NCI-H524 (cell line): ENCODE data around the gene STAG2.
A peak's percentile ranks its signal among the peaks of the same experiment; 100 is the strongest.

Experiments
- DNase-seq, 2 experiments: peaks; one replicate each; lab custom pipeline; 2025; lab: John Stamatoyannopoulos, UW

STAG2 gene

DNA sequence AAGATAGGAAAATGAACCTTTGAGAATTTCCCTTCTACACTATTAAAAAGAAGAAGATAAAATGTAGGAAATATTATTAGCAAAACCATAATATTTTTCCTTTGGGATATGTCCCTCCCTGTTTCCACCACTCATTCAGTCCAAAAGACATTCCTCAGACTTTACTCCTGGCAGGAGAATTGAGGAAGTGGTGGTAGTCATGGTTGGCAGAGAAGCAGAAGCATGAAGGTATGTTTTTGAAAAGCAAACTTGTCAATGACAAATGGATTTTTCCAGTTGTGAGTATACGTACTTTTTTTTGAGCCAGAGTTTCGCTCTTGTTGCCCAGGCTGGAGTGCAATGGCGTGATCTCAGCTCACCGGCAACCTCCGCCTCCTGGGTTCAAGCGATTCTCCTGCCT lies 13.7 kb downstream of the STAG2 start:
- no peak for DNase-seq

DNA sequence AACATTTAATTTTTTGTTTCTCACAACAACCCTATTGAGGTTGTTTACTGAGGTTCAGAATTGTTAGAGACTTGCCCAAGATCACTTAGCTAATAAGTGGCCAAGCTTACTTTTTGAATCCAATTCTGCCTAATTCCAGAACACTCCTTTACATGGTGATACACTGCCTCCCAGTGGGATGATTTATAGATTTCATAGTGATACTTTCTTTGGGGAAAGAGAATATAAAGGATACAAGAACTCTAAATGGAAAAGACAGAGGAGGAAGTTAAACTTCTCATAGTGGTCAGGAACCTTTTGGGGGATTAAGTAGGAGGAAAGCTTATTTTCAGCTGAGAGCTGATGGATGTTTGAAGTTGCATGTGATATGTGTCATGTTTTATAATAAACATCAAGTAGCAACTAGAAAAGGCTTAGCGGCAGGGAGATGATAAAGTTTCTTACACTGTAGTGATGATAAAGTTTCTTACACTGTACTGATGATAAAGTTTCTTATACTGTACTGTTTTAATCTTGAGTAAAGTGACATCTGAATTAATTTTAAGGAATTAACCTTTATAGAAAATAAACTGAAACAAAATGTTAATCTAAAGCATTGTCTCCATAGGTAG lies 15.3 kb downstream of the STAG2 start:
- DNase-seq: peak in 1 of 2 experiments; percentile 38

DNA sequence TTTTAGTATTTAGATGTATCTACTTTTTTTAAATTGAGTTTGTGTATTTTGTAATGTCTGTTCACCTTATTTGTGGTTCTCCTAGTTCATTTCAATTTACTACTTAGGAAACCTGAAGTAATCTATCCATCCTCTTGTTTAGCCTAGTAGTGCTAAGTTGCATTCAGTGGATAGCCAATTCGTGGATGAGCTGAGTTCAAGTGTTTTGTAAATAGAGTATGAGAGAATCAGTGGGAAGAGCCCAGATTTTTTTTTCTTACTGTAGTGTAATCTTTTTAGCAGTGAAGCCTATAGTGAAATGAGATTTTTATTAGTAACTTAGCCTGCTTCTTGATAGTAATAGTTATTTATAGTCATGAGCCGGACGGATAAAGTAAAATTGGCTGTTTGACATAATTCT lies 21.7 kb downstream of the STAG2 start:
- DNase-seq: no peak

DNA sequence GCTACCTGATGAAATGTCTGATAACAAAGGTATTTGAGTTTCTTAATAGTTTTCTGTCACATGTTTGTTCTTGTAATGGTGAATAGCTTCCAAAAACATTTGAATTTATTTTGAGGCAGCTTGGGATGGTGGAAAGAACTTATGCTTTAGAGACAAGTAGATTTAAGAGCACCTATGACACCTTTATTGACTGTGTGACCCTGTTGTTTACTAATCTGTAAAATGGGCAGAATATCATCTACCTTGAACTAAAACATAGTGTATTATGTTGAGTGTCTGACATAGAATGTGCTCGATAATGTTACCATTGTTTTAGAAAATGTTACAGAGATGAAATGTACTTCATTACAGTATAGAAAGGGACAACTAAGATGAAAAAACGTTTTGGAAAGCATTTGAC lies 24.9 kb downstream of the STAG2 start:
- no peak for DNase-seq

DNA sequence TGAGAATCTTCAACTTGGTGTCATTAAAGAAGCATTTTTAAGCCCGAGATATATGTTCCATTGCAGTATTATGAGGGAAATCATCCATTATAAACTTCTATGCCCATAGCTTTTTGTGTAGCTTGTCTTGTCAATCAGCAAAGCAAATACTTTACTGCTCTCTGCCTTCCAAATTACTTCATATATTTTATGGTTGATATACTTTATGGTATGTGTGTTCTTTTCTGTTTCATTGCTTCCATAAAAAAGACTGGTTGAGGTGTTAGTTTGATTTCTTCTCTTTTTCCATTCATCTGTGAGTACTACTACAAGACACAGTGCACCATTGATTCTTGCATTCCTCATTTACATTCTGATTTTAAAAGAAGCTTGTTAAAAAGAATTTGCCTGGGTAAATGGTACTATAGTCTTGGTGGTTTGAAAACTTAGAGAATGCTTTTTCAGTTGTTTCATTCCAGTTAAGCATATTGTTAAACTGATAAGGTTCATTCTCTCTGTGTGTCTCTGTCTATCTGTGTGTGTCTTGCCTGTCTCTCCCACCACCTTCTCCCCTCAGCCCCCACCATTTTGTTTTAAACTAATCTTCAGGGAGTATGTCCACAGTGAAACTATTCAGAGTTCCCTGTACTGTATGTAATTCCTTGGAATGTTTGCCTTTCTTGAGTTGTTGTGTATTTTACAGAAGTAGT lies 27.1 kb downstream of the STAG2 start:
- no peak for DNase-seq

DNA sequence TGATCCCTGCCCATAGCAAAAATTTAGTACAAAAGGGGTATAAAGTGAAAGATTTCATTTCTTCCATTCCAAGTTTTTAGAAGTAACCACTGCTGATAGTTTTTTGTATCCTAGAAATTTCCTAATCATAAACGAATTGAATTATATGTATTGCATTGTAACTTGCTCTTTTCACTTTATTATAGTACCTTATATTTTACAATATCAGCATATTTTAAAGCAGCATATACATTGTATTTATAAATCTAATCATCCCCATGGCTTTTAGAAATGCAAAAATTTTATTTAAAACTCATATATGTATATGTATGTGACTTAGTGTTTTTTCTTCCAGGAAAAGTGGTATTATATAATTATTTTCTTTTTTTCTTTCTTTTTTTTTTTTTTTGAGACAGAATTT lies 27.7 kb downstream of the STAG2 start:
- DNase-seq: no peak

DNA sequence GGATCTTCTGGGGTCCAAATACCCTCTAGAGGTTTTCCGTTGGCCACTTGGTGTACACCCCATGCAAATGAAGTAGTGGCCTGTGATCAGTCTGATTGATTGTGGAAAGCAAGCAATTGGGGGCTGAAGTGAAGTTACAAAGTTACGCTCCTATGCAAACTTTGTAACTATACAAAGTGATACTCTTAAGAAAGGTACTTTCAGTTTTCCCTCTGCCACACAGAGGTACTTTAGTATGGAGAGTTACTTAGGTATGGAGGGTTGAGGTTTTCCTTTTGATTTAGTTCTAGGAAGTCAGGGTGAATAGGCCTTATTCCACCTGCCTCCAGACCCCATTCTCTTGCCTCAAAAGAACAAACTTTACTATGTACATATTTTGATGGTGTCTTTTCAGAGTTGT lies 28.7 kb downstream of the STAG2 start:
- no peak for DNase-seq

DNA sequence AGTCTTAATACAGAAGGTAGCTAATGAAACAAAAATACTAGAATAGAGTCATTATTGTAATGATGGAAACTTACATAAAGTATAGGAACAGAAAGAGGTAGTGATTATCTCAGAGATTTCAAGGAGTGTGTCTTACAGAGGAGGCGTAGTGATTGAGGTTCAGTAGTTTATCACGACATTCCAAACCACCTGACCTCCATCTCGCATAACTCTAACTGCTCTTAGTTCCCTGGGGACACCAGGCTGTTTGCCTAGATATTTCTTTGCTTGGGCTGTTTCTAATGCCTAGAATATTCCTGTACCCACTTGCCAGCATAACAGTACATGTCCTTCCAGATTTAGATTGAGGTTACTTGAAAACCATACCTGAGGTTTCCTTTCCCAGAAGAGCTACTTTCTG lies 29.1 kb downstream of the STAG2 start:
- no peak for DNase-seq

DNA sequence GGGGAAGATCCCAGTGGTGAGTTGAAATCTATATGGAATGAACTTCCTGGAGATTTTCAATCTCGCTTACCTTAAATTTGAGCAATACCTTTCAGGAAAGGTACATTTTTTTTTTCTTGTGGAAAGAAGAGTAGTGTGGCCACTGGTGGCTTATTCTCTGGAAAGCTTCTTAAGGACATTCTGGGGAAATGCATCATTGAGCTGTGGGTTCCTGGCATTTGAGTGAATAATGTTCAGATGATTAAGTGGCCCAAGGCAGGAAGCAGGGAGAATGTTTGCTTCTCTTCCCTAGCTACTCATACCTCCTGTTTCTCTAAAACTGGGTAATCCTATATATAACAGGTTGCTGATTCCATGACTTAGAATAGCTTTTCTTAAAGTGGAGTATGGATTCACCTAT lies 31.8 kb downstream of the STAG2 start:
- DNase-seq: no peak

DNA sequence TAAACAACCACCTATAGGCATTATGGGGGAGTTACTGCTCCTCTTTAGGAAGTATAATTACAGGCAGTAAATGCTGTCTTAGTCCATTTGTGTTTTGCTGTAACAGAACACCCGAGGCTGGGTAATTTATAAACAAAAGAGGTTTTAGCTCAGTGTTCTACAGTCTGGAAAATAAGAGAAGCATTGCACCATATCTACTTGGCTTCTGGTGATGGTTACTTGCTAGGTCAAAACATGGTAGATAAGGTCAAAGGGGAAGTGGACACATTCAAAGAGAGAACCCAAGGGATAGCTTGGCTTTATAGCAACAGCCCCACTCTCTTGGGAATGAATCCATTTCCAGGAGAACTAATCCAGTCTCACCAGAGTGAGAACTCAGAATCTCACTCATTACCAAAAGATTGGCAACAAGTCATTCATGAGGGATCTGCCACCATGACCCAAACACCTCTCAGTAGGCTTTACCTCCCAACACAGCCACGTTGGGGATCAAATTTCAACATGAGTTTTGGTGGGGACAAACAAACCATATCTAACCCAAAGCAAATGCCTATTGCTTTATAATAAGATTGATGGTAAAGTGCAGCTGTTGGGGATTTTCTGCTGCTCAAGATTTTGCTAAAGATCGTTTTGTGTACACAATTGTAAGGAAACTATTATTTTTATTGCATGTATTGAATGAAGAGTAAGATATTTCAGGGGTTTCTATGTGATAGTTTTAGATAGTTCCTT lies 32.6 kb downstream of the STAG2 start:
- DNase-seq: peak in 1 of 2 experiments; percentile 16

DNA sequence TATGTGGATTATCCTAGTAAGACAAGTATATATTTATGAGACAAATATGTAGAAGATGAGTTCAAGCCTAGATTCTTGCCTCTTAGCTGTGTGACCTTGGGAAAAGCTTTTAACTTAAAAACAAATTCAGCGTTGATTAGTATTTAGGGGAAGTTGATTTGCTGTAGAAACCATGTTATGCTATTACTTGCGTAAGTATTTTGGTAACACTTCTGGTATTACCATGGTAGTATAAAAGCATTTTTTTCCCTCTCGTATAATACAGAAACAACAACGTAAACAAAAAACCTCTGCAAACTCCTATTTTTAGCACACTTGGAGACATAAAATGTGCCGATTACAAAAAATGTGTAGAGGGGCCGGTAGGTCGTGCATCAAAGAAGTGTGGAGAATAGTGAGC lies 33.2 kb downstream of the STAG2 start:
- DNase-seq: no peak

DNA sequence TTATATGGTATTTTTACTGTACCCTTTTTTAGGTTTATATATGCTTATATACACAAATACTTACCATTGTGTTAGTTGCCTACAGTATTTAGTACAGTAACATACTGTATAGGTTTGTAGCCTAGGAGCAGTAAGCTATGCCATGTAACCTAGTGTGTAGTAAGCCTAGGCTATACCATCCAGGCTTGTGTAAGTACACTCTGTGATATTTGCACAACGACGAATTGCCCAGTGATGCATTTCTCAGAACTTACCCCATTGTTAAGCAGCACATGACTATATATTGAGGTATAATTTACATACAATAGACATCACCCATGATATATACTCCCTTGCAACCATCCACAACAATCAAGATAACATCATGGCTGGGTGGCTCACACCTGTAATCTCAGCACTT lies 40.1 kb downstream of the STAG2 start:
- DNase-seq: no peak

DNA sequence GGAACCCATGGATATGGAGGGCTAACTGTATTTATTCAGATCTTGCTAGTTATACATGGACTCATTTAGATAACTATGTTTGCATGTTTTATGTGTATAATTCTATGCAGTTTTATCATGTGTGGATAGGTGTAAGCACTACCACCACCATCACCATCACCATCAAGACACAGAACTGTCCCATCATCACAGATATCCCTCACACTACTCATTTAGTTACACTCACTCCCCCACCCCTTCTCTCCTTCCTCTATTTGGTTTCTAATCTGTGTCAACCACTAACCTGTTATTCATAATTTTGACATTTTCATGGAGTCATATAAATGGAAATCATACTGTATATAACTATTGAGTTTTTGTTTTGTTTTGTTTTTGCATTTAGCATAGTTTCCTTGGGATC lies 43.7 kb downstream of the STAG2 start:
- DNase-seq: no peak

DNA sequence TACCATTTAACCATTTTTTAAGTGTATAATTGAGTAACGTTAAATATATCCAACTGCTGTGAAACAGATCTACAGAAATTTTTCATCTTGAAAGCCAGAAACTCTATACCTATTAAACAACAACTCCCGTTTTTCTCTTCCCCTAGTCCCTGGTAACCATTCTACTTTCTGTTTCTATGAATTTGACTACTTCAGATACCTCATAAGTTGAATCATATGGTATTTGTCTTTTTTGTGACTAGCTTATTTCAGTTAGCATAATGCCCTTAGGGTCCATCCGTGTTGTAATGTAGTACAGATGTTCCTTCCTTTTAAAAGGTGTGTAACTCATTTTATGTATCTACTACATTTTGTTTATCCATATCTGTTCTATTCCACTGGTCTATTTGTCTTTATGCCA lies 48.7 kb downstream of the STAG2 start:
- DNase-seq: no peak

DNA sequence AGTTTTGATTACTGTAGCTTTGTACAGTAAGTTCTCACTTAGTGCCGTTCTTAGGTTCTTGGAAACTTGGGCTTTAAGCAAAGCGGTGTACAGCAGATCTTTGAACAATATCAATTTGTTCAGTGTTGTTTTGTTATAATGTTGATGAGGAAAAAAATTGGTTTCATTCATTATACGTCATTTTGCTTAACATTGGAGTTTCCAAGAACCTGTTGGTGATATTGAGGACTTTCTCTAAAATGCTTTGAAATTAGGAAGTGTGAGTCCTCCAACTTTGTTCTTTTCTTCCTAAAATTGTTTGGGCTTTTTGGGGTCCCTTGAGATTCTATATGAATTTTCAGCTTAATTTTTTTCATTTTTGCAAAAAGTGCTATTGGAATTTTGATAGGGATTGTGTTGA lies 49.1 kb downstream of the STAG2 start:
- DNase-seq: no peak

DNA sequence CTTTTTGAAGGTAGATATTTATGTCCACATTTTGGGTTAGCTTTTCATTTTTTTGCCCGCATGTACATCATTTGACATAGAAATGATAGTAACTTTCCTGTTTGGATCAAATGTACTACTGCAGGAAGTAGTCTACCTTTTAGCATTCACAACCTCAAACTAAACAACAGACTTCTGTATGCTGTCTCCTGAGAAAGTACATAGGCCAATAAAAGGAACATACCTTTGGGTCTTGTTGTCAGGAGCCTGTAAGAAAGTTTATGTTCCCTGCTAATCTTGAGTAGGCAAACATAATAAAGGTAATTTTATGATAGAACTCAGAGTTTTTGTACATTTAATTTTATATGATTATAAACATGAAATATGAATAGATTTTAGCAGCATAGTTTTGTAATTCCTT lies 54.2 kb downstream of the STAG2 start:
- DNase-seq: no peak

DNA sequence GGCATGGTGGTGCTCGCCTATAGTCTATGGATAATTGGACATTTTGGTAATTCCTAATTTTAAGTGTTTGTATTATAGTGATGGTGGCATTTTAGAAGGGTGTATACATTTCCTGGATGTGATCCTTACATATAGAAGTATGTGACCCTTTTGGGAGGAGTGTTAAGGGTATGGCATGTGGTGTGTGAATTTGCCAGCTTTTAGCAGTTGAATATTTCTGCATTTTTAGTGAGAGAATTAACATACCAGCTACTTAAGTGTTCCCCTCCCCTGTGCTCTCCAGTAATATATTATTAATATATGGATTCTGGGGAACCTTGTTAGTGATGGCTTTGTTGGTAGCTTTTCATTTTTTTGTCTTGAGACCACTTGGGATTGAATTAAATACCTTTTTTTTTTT lies 55.3 kb downstream of the STAG2 start:
- DNase-seq: no peak

DNA sequence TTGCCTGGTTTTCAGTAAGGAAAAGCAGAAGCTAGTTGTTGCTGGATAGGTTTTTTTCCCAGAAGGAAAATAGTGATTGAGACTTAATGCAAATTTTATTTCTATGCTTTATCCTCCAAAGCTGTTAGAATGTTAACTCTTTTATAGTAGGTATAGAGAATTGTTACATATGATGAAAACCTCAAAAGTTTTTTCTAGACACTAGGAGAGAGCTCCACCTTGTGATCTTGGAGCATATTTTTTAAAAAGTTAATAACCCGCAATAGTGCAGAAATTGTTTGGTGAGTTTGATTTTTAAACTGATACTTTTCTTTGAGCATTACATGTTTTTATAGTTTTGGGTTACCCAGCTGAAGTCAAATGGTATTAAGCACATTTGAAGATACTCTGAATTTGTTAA lies 56.5 kb downstream of the STAG2 start:
- no peak for DNase-seq

DNA sequence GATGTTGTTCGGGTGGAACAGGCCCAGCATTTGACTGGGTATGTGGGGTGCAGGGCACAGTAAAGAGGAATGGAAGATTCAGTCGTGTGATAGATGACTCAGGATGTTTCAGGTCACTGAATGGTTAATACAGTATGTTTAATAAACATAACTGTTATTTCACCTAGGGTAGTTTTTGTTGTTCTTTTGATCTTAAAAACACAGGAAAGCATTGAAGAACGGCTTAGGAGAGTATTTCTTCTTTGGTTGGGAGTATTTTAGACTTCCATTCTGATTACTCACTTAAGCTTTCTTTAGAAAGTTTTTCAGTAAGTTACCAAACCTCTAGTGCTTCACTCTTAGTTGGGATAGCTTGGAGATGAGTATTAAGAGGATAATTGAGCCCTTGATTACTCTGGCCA lies 62.3 kb downstream of the STAG2 start:
- DNase-seq: no peak

DNA sequence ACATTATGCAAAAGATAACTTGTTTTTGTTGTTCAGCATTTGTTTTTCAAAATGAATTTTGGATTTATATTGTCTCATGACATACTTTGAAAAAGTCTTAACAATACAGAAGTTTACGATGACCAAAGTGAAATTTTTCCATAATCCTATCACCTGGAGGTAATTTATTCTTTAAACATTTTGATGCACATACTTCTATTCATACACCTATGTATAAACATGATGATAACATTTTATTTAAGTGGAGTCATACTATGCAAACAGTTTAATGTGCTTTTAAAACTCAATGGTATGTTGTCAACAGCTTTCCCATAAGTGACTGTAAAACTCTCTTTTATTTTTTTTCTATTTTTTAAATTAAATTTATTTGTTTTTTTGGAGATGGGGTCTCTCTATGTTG lies 65.0 kb downstream of the STAG2 start:
- no peak for DNase-seq

DNA sequence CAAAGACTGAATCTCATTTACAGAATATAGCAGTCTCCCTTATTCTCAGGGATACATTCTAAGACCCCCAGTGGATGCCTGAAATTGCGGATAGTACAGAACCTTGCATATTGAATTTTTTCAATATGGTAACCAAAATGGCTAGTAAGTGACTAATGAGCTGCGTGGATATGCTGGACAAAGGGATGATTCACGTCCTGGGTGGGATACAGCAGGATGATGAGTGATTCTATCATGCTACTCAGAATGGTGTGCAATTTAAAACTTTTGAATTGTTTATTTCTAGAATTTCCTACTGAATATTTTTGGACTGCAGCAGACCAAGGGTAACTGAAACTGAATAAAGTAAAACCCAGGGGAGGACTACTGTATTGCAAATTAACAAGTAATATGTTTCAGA lies 66.7 kb downstream of the STAG2 start:
- DNase-seq: no peak

DNA sequence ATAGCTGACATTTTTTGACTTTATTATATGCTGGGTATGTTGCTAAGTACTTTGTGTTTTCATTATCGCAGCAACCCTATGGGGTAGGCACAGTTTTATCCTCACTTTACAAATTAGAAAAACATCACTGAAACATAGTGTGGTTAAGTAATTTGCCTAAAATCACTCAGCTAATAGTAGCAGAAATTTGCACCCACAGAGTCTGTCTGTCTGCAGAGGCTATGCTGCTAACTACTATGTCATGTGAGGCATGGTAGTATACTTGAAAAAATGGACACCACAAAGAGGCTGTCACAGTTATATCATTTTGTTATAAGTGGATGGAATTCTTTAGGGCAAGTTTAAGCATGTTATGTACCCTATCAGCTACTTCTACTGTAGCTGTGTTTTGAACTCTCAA lies 69.0 kb downstream of the STAG2 start:
- DNase-seq: no peak

DNA sequence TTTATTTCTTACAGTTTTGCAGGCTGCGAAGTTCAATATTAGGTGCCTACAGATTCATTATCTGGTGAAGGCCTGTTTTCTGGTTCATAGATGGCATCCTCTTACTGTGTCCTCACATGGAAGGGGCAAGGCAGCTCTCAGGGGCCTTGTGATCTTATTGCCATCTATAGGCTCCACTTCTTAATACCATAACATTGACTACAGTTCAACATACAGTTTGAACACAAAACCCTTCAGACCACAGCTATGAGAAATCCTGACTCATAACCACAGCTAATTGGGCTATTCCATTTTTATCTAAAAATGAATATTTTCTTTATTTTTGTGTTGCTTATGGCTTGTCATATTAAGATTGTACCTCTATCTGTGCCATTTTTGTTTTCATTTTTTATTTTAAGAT lies 72.3 kb downstream of the STAG2 start:
- DNase-seq: no peak

DNA sequence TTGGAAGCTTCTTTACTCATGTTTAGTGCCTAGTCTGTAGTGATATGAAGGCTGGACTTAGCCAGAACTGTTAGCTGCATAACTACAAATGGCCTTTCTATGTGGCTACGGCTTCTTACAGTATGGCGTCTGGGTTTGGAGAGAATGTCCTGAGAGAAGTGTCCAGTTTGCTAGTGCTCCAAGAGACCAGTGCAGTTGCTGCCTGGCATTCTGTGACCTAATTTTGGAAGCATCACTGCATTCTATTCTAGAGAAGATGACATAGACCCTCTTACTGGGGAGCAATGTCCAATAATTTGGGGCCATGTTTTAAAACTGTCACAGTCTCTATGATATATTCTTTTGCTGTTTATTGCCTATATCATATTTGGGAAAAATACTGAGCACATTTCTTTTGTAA lies 74.2 kb downstream of the STAG2 start:
- no peak for DNase-seq
